GM21529 (cell line): ENCODE measurements around the gene MTPN.
A peak's percentile ranks its signal among the peaks of the same experiment; 100 is the strongest.

Experiments used
- ATAC-seq: cut with Tn5 transposase; IDR thresholded peaks from one replicate; pipeline ENCODE4 v1.9.1; 2021; ENCODE audit not compliant: unreplicated experiment

MTPN gene

DNA sequence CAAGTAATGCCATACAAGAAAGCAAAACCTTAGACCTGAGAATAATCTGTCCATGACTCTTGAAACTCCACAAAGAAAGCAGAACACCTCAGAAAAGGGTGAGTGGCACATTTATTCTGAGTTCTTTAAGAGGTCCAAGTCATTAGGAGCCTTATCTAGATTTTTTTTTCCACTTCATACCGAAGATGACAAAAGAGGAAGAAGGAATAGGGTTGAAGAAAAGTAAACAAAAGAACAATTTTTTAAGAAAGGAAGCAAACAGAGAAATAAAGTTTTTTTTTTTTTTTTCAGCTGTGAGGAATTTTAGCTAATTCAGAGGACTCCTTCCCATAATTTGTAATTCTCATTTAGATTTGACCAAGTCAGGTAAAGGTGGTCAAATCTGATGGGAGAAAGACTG, 13.1 kb upstream of the MTPN start:
- no peak for ATAC-seq

DNA sequence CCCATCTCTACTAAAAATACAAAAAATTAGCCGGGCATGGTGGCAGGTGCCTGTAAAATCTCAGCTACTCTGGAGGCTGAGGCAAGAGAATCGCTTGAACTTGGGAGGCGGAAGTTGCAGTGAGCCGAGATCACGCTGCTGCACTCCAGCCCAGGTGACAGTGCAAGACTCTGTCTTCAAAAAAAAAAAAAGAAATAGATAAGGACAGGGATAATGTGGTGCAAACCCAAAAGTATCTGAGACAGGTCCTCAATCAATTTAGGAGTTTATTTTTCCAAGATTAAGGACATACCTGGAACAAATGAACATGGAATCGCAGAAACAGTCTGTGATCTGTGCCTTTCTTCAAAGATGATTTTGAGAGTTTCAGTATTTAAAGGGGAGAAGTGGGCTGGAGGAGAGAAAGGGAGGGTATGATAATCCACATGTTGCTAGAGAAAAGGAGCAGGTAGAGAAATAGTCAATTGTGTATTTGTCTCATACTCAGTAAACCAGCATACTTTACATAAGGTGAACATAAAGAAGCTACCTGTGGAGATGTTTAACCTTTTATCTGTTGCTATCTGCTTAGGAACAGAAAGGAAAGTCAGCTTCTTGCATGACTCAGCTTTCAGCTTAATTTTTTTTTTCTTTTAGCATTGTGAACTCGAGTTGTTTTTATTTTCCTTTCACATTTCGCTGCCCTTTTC, 4.9 kb upstream of the MTPN start:
- no peak for ATAC-seq

DNA sequence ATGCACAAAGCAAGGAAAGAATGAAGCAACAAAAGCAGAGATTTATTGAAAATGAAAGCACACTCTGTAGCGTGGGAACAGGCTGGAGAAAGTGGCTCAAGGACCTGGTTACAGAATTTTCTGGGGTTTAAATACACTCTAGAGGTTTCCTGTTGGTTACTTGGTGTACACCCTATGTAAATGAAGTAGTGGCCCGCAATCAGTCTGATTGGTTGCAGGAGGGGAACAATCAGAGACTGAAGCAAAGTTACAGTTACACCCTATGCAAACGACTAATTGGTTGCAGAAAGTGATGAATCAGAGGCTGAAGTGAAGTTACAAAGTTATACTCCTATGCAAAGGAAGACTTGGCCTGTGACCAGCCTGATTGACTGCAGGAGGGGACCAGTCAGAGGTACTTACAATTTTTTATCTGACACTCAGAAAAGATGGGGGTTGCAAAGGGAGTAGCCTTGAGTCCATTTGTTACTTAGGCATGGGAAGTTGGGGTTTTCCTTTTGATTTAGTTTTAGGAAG, 3.6 kb upstream of the MTPN start:
- ATAC-seq, result peak; percentile 65

DNA sequence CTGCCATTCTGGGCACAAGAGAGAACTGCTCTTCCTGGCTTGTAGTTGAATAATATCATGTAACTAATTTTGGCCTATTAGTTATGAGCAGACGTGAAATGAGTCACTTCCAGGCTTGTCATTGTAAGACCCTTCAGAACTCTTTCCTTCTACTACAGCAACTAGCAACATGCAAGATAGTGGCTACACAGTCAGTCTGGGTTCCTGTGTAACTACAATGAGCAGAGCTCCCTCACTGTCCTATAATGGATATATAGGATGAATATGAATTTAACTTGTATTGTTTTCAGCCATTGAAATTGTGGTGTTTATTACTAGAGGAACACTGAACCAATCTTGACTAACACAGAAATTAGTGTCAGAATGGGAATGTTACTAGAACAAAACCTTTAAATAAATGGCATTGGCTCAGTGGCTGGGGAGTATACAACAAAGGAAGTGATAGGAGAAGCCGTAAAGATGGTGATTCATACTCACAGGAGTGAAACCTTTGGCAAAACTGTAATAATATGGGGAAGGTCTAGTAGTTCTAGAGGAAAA, 2.9 kb upstream of the MTPN start:
- peak; percentile 22 for ATAC-seq

DNA sequence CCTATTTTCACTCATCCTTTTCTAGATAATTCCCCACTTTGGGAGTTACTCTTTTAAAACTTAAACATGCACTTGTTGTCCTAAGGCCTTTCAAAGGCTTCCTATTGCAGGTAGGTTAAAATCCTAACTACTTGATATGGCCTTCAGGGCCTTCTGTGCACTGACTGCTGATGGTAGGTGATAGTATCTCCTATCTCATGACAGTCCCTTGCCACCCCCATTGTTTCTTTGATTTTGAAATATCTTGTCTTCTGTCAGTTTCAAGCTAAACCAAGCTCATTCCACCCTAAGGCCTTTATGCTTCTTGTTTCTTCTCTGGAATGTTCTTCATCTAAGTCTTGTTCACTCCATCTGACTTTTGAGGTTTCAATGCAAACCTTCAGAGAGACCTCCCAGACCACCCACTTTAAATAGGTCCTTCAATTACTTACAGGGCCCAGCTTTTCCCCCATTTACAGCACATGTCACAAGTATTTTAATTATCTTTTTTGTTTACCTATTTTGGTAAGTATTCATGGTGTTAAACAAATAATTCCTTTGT, 2.4 kb upstream of the MTPN start:
- no peak for ATAC-seq

DNA sequence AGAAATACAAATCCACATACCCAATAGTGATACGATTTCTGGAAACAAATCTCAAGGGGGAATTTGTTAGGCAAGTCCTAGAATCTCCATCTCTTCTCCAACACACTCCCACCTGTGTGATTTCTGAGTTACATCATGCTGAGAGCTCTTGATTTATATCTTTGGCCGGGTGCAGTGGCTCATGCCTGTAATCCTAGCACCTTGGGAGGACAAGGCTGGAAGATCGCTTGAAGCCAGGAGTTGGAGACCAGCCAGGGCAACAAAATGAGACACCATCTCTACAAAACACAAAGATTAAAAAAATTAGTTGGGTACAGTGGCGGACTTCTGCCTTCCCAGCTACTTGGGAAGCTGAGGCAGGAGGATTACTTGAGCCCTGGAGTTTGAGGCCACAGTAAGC, 1.5 kb upstream of the MTPN start:
- ATAC-seq, result no peak

DNA sequence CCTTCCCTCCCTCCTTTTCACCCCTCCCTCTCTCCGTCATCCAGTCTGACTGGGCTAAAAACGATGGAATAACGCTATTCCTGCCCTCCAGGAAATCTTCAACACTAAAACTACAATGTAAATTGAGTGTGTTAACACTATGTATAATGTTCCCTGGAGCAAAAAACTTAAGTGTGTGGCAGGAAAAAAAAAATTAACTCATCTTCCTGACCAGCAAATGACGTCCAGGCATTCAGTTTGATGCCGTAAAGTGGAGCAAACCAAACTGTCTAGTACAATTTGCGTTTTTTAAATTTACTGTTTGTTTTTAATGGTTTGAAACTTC, 545 bp upstream of the MTPN start:
- no peak for ATAC-seq

DNA sequence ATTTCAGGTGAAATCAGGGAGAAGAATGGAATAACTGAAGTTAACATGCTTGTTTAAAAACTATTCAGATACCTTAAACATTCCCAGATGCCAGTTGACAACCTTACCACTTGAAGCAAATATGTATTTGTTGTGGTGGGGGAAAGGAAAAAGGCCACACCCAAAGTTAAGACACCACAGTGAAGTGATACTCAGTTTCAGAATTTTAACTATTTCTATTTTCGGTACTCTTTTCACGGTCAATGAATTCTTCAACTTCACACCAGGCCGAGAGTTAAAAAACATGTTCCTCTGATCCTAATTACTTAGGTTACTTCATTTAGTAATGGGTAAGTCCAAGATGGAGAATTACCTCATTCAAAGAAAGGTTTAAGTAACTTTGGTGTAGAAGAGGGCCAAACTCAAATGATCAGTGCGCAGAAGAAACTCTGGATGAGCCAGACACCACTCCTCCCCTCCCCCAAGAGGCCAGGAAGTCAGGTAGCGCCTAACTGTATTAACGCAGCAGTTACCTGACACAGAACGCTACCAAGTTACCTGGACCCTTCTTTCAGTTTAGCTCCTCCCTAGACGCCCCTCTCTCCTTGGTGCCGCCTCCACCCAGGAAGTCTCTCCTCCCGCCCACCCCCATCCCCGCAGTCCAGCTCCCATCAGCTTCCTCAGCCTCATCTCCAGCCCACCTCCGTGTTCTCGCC, 700 bp downstream of the MTPN start:
- ATAC-seq, result peak; percentile 22

DNA sequence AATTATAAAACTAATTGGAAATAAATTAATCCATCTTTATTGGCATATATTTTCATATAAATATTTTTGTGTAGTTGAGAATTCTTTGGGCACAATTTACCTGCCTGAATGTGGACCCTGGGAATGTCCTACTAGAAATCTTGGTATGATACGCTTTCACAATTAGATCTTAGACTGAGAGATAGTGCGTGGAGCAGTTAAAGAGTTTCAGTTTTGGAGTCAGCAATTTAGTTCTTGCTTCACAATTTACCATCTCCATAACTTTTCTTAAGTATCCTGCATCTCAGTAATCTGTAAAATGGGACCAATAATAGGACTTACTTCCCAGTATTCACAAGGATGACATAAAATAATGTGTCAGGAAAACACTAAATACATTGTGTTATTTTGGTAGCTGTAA, 2.0 kb downstream of the MTPN start:
- no peak for ATAC-seq

DNA sequence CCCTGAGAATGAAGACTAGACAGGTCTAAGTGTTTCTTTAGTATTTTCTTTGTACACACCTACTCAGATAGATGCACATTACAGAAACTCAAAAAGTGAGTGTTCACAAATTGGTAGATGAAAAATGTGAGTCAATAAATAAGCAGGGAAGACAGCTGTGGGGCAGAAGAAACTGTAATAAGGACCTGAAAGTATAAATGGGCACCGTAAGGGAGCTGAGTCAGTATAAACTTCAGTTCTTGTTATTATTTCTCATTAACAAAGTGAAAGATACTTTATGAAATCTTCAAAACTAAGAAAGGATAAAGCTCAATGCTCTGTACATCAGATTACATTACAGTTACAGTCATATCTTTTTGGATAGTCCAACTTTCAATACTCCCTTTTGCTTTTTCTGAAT, 2.5 kb downstream of the MTPN start:
- peak; percentile 16 for ATAC-seq

DNA sequence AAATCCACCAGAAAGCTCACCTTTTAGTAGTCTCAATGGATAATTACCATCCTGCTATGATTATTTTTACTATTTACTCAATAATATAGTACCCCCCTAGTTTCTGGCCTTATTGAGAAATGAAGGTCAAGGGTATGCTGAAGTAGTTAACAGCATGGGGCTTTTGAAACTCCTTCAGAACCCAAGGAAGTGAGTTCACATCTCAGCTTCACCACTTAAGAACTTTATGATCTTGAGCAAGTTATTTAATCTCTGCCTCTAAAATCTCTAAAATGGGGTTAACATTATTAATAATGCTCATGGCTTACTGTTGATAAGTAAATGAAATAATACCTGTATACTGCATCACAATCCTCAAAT, 5.8 kb downstream of the MTPN start:
- ATAC-seq, result peak; percentile 11

DNA sequence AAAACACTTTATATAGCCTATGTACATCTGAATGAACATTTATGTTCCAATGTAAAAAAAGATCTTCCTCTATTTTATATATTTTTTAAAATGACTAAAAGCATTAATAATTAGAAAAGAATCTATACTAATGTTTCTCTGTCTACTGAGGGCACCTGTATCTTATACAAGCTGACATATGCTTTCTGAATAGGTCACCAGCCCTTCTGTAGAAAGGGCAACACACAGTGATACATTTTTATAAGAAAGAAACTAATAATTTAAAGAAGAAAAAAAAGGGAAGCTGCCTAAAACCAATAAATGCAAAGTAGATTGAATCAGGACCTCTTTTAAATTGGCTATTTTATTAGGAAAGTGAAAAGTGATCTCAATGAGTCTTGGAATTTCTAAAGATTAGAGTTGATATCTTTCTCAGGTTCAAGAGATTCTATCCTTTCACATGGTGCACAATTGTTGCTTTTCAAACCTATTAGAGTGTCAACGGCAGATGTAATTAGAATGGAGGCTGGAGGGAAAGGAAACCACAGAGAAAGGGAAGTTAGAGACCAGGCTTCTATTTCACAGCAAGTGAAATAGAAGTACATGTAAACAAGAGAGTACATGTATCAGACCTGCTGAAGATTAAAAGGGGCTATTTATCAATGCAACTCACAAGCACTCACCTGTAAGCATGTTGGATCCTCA, 6.3 kb downstream of the MTPN start:
- ATAC-seq, result peak; percentile 78

DNA sequence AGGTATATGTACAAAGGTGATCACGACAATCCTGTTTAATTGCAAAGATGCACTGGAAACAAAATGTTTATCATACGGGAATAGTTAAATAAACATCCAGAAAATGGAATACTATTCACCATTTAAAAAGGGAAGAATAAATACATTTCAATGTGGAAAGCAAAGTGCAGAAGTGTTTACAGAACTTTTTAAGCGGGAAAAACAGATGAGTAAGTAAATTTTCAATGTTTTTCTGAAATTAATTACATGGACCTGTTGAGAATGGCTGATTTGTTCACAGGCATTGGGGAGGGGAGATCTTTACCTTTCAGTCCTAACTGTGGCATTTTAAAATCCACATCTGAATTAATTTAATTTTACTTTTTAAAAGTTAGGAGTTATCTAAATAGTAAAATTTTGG, 7.1 kb downstream of the MTPN start:
- no peak for ATAC-seq

DNA sequence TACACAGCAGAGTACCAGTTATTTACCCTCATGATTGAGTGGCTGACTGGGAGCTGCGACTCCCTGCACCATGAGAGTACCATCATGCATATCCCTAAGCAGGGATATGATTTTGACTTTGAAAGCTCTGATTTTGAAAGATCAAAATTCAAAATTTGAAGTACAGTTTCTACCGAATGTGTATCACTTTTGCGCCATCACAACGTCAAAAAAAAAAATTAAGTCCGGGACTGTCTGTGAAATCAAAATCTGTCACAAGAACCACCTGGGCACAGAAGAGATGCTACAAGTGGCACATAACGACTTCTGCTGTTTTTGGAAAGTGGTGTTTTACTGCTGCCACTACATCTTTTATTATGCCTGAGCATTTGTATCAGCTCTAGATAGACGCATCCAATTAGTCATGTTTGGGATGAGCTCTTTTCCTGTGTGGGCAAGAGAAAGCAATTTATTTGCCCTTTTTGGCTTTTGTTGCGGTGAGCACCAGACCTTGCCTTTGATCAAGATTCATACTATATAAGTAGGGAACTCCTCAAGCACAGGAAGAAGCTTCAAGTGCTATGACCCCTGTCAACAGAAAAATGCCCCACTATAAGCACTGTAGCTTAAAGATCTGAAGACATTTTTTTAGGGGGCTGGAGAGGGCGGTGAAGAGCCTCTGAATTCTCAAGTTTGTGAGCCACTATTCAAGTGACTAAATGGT, 10.7 kb downstream of the MTPN start:
- ATAC-seq, result no peak

DNA sequence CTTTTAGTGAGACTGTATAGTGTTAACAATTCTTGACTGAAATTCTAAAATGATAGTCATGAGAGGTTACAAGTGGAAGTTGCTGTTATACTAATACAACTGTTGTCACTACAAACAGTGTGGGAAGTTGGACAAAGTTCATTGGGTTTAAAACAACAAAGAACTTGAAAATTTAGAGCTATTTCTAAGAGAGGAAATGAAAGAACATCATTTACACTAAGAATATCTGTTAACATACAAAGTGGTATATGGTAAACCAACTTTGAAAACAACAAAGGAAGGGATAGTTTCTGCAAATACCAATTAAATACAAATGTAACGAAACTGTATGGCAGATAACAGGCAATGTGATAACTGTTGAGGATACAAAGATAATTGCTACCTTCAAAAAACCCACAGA, 11.6 kb downstream of the MTPN start:
- ATAC-seq, result peak; percentile 73

DNA sequence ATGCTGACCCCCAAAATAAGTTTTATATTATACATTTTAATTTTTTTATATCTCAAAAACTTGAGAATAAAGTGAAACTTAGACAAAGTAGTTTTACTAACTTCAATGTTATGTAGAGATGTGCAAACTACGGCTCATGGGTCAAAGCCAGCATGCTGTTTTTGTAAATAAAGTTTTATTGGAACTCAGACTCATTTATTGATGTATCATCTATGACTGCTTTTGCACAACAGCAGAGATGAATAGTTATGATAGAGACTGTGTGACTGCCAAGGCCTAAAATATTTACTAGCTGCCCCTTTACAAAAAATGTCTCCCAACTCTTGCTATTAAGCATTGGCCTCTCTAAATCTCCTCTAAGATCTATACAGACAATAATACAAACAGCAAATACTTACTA, 12.4 kb downstream of the MTPN start:
- no peak for ATAC-seq

DNA sequence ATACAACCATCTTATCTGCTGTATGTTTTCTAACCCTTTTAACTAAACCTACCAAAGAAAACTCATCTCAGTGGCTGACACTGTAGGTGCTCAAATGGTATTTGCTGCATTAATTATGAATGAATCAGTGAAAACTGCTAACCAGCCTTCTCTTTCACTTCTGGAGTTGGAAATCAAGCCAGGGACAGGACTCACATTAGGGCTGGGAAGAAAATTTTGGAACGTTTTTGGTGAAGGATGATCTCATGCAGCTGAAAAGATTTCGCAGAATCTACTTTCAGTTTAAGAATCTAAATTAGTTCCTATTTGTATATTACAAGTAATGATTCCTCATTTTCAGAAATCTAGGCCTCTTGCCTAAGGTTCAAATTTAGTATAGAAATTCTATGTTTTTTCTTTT, 12.9 kb downstream of the MTPN start:
- ATAC-seq, result no peak

DNA sequence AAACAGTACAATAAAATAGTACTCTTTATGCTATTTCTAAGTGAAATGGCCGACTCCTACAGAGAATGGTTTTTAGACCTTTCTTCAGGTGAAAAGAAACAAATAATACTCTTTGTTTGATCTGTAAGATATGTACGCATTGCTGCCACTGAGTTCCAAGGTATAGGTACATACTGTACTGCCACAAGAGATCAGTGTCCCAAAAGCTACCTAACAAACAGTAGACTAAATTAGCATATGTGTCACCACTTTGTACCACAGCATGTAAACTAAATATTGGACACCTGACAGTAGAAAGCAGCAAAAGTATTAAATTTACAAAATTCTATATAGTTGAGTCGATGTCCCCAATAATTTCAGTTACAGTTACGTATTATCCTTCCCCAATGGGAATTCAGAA, 14.4 kb downstream of the MTPN start:
- no peak for ATAC-seq

DNA sequence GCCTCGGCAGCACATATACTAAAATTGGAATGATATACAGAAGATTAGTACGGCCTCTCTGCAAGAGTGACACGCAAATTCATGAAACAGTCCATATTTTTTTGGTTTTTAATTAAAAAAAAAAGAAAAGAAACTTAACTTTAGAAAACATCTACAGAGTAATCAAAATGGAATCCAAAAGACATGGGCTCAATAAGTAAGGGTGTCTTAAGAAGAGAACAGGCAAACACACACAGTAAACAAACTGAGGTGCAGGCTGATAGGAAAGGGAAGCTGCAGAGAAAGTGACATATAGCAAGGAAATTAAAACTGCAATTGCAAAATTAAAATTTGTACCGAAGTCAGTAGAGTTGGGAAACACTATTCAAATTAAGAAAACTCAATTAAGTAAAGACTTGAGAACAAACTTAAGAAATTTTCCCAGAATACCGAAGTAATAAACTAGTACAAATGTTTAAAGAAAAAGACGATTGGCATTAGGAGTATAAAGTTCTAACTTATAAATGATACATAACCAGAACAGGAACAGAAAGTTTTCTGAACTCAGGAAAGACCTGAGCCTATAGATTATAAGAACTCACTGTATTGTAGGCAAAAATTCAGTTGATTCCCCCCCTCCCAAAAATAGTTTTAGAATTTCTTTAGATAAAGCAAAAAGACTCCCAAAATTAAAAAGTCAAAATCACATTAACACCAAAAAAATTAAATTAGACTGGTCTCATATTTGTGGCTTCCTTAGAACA, 16.3 kb downstream of the MTPN start:
- ATAC-seq, result no peak

DNA sequence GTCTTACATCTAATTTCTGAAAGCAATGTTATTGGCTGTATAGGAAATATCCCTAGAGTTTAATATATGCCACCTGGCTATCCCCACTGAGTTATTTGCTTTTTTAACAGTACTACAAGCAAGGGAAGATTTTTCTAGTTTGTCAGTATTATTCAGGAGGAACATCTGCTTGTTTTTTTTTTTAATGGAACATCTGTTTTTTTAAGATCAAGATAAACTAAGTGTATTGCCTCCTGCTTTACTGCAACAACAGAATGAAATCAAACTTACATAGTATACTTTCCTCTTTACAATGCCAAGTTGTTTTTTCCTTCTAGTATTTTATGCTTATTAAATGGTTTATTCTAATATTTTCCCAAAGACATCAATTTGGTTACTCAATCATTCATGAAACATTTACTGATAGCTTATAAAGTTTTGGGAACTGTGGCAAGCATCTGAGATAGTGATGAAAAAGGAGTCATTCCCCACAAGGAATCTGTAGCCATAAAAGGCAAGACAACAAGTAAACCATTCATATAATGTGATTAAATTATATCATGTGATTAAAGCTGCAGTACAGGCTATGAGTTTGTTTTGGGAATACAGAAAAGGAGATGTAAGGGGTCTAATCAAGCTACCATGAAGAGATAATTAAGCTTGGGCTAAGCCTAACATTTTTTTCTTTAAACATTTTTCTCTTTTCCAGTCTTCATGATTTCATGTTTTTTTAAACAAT, 17.4 kb downstream of the MTPN start:
- no peak for ATAC-seq
